ENCODE data around the gene RIMOC1. TPM values are rescaled to one million over a fixed set of nuclear protein-coding genes. Genes with fewer than 3 reads are reported as not detected.

RIMOC1 gene, protein sequence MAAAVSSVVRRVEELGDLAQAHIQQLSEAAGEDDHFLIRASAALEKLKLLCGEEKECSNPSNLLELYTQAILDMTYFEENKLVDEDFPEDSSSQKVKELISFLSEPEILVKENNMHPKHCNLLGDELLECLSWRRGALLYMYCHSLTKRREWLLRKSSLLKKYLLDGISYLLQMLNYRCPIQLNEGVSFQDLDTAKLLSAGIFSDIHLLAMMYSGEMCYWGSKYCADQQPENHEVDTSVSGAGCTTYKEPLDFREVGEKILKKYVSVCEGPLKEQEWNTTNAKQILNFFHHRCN
- total RNA-seq, result 26.0 and 30.2 TPM in 2 replicates

DNA sequence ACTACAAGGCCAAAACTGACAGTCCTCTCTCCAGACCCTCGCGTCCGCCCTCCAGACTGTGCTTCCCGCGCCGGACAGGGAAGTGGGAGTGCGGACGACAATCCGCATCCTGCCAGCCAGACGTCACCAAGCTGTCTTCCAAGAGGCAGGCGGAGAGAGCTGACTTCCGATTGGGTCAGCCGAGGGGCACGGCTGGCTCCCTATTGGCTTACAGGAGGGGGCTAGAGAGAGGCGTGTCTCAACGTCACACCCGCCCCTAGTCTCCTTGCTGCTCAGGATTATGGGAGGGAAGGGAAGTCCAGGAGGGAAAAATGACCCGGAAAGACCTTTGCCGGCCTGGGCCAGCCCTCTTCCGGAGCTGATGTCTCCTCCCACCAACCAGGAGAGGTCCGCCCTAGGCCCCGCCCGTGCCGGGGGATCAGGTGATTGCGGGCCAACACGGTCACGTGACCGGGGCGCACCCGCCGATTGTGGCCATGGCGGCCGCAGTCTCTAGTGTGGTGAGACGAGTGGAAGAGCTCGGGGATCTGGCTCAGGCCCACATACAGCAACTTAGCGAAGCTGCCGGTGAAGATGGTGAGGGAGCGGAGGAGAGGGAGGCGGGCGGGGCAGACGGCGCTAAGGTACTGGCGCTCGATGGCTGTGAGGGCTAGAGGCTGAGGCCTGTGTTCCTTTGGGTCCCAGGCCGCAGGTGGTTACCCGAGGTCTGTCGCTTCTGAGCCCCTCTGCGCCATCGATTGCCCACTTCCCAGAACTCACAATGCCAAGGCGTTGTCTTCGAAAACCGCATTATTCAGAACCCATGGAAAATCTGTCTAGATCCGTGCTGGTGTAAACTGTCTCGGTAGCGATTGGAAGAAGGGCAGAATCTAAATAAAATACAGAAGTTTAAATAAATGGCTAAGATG lies at the start of gene RIMOC1:
TSS of gene RIMOC1 (plus strand) at position 453 of the 908 bp plus-strand sequence. CDS start at position 477, 24 bp downstream.
- intact Hi-C loops (cut with micrococcal nuclease), result loop anchor here (1.0 to 10.0 kb wide), 12 partner anchors 21 to 1699 kb away; partner anchors contain the start of genes C5orf34, FBXO4, HMGCS1 and NNT
- Mint-ChIP-seq H3K27me3 (peaks cover 4% of the 10 kb centered on the region), H3K4me3 (peak within 1 kb of the TSS; percentile 99), H3K27ac (peak within 1 kb of the TSS; percentile 99), H3K4me1 (peaks cover 34% of the 10 kb centered on the region), H3K9me3 (no peaks in the 10 kb centered on the region), H3K36me3 (ENCODE audit: low read depth) (peaks cover 36% of the 10 kb centered on the region)
- ChIA-PET POLR2A (interaction anchor here (0.6 to 2.6 kb wide), 22 partner anchors 9 to 1699 kb away, joined by 3 to 74 read pairs (median 5); partner anchors contain the start of genes FBXO4, HMGCS1, NNT and OXCT1), CTCF (interaction anchor here (0.5 to 2.3 kb wide), 5 partner anchors 21 to 1138 kb away, joined by 3 to 7 read pairs (median 3); partner anchors contain the start of gene FBXO4)
- DNase-seq (peak; percentile 97), ATAC-seq (ENCODE audit: low read depth) (peak; percentile 92)
- no peak for TF ChIP-seq CTCF (IDR thresholded peaks at IDR 0.05)

DNA sequence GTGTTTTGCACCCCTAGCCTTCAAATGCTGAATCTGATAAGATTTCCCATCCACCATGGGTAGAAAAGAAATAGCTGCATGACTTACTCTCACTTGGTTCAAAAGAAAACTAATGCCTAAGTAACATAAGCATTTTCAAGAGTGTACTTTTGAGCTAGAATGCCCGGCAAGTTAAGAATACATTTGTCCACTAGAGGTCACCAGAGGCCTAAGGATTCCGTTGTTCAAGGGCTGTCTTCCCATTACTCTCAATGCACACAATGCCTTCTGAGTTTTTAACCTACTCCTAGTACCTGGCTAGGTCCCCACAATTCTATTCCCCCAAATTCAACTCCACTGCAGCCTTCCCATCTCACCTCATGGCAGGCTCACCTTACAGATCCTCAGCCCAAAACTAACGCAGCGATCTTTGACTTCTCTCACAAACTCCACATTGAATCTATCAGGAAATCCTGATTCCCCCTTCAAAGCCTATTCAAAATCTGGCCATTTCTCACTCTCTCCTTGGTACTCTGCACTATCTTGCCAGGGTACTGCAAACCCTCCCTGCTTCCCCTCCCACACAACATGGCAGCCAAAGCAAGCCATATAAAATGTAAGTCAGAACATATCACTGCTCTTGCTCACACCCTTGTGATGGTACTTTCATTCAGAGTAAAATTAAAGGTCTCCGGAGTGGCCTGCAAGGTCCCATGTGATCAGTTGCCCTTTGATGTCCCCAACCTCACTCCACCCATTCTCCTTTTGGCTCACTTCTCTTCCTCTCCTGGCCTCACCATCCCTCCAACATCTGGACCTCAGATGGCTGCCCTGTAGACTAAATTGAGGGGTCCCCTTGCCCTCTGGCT lies 47.3 kb upstream of the RIMOC1 start:
- Mint-ChIP-seq H3K27me3 (no peaks in the 10 kb centered on the region), H3K27ac (no peak overlapping the region), H3K4me1 (no peaks in the 10 kb centered on the region), H3K36me3 (ENCODE audit: low read depth) (peaks cover 54% of the 10 kb centered on the region), H3K9me3 (no peaks in the 10 kb centered on the region), H3K4me3 (no peak overlapping the region)
- intact Hi-C loops (cut with micrococcal nuclease), result loop anchor here (1.0 to 5.0 kb wide), 8 partner anchors 47 to 1032 kb away; partner anchors contain the start of genes FBXO4 and RIMOC1
- peak; percentile 78 for ATAC-seq (ENCODE audit: low read depth)
- ChIA-PET CTCF (interaction anchor here (0.6 to 9.2 kb wide), 26 partner anchors 9 to 1033 kb away, joined by 3 to 302 read pairs (median 4); partner anchors contain the start of genes FBXO4, OXCT1 and RIMOC1), POLR2A (interaction anchor here (1.3 kb wide), 1 partner anchor 47 kb away, joined by 5 read pairs; the partner anchor contains the start of gene RIMOC1)
- peak; percentile 14 for DNase-seq
- TF ChIP-seq CTCF (IDR thresholded peaks at IDR 0.05), result no peak

DNA sequence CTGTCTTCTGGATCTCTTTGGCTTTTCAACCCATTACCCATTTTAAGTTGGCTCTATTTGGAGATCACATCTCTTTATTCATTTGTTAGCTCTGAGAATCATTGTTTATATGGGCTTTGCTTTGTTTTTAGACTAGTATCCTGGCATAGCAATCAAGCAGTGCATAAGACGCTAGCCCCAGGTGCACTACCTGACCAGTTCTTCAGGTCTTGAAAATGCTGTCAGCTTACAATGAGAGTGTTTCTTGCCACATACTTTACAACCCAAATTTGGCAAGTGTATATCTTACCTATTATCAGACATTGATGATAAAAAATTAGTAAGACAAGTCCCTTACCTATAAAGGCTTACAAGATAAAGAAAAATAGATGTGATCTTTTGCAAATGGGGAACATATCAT lies 46.2 kb upstream of the RIMOC1 start:
- Mint-ChIP-seq H3K27me3 (no peaks in the 10 kb centered on the region), H3K27ac (no peak overlapping the region), H3K4me3 (no peak overlapping the region), H3K9me3 (no peaks in the 10 kb centered on the region), H3K4me1 (no peaks in the 10 kb centered on the region), H3K36me3 (ENCODE audit: low read depth) (peaks cover 47% of the 10 kb centered on the region)
- ChIA-PET CTCF (interaction anchor here (1.8 to 9.2 kb wide), 5 partner anchors 47 to 1032 kb away, joined by 5 to 302 read pairs (median 9); partner anchors contain the start of gene RIMOC1), POLR2A (interaction anchor here (1.0 kb wide), 1 partner anchor 67 kb away, joined by 3 read pairs; the partner anchor contains the start of gene FBXO4)
- DNase-seq (no peak), ATAC-seq (ENCODE audit: low read depth) (no peak)
- intact Hi-C loops (cut with micrococcal nuclease), result loop anchor here (5.0 kb wide), 1 partner anchor 799 kb away; no protein-coding TSS in a partner anchor
- TF ChIP-seq CTCF (IDR thresholded peaks at IDR 0.05), result no peak

GRCh38 chr5:41858890-41859289 lies 45.3 kb upstream of the RIMOC1 start:
- intact Hi-C loops (cut with micrococcal nuclease), result loop anchor here (5.0 kb wide), 1 partner anchor 798 kb away; no protein-coding TSS in a partner anchor
- TF ChIP-seq CTCF (IDR thresholded peaks at IDR 0.05), result no peak
- H3K36me3 Mint-ChIP-seq (ENCODE audit: low read depth), result peaks cover 44% of the 10 kb centered on the region
- DNase-seq (no peak), ATAC-seq (ENCODE audit: low read depth) (no peak)
- H3K4me1 Mint-ChIP-seq, result peaks cover 6% of the 10 kb centered on the region
- ChIA-PET POLR2A (no interaction called here), CTCF (interaction anchor here (1.8 to 9.2 kb wide), 3 partner anchors 46 to 199 kb away, joined by 5 to 302 read pairs (median 7); partner anchors contain the start of gene RIMOC1)
- no peaks in the 10 kb centered on the region for H3K27me3 Mint-ChIP-seq
- peak overlapping the region; percentile 6 for H3K27ac Mint-ChIP-seq
- no peak overlapping the region for H3K4me3 Mint-ChIP-seq
- H3K9me3 Mint-ChIP-seq, result no peaks in the 10 kb centered on the region

All from activated B cell treated with CpG ODN at 0.5 μM for 24 hours (primary cell).